C4-2B (cell line): ENCODE data around the gene DHRS1.
"Not testable (repeated sequence)": the region's sequence is repeated elsewhere in the genome, so short reads cannot be mapped to it uniquely, and the experiment has no call there.

Experiments used
- ZFX ChIP-seq: fragments of 450-650 bp; IDR thresholded peaks from 2 replicates; pipeline ENCODE4 v1.6.1; 2017
- TF ChIP-seq, protein P1 (sequence below): fragments of 450-650 bp; conservative IDR thresholded peaks from 2 replicates; pipeline ENCODE4 v1.5.1; 2017; ENCODE audit warnings: mild to moderate bottlenecking

DNA sequence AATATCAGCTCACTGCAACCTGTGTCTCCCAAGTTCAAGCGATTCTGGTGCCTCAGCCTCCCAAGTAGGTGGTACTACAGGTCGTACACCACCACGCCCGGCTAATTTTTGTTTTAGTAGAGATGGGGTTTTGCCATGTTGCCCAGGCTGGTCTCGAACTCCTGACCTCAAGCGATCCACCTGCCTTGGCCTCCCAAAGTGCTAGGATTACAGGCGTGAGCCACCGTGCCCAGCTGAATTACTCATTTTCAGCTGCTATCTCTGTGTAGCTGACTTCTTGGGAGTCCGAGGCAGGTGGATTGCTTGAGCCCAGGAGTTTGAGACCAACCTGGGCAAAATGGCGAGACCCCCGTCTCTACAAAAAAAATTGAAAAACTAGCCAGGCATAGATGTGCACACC, 54.2 kb downstream of the DHRS1 start:
- TF ChIP-seq, protein P1, sequence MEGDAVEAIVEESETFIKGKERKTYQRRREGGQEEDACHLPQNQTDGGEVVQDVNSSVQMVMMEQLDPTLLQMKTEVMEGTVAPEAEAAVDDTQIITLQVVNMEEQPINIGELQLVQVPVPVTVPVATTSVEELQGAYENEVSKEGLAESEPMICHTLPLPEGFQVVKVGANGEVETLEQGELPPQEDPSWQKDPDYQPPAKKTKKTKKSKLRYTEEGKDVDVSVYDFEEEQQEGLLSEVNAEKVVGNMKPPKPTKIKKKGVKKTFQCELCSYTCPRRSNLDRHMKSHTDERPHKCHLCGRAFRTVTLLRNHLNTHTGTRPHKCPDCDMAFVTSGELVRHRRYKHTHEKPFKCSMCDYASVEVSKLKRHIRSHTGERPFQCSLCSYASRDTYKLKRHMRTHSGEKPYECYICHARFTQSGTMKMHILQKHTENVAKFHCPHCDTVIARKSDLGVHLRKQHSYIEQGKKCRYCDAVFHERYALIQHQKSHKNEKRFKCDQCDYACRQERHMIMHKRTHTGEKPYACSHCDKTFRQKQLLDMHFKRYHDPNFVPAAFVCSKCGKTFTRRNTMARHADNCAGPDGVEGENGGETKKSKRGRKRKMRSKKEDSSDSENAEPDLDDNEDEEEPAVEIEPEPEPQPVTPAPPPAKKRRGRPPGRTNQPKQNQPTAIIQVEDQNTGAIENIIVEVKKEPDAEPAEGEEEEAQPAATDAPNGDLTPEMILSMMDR: not testable (repeated sequence)
- TF ChIP-seq ZFX: not testable (repeated sequence)
